ENCODE results near the gene PLCL1. TPM values are rescaled to one million over a fixed set of nuclear protein-coding genes. Genes with fewer than 3 reads are reported as not detected.

PLCL1 gene
- polyA plus RNA-seq, 3 donors = 0.69 to 1.4 (median 0.79) TPM

- Histone ChIP-seq H2AFZ (ENCODE audit: insufficient read depth, low read depth, low read length, poor library complexity, severe bottlenecking) (no peak overlapping the region), H3K4me2 (replicated peaks; ENCODE audit: extremely low read depth, low read length, poor library complexity, severe bottlenecking) (no peak overlapping the region), H3K4me1 (ENCODE audit: control insufficient read depth in 1 of 2, insufficient read depth in 2 of 2, low read length in 2 of 2) (peaks cover 19 to 23% of the 10 kb centered on the region in 2 donors), H4K20me1 (ENCODE audit: insufficient read depth, low read length) (no peaks in the 10 kb centered on the region), H3K27ac (ENCODE audit: low read depth in 1 of 2, low read length in 2 of 2) (no peak overlapping the region), H3K36me3 (replicated peaks in 1 of 2; ENCODE audit: control insufficient read depth in 1 of 2, insufficient read depth in 2 of 2, low read length in 2 of 2) (no peaks in the 10 kb centered on the region), H3K9me3 (replicated peaks in 1 of 2; ENCODE audit: control insufficient read depth in 1 of 2, insufficient read depth in 1 of 2, low read length in 2 of 2) (no peaks in the 10 kb centered on the region), H3K4me3 (replicated peaks in 1 of 3; ENCODE audit: low read depth in 2 of 3, low read length in 3 of 3) (no peak overlapping the region), H3K9ac (ENCODE audit: insufficient read depth, low read length, poor library complexity, severe bottlenecking) (no peak overlapping the region), H3K79me2 (ENCODE audit: insufficient read depth, low read length) (no peaks in the 10 kb centered on the region), H3K27me3 (ENCODE audit: control insufficient read depth in 2 of 2, insufficient read depth in 2 of 2, low read length in 2 of 2) (no peaks in the 10 kb centered on the region)
- Mint-ChIP-seq H3K9me3 (peaks cover 0 to 5% (median 0%) of the 10 kb centered on the region in 7 donors), H3K36me3 (peaks cover 2 to 6% of the 10 kb centered on the region in 2 donors), H3K27me3 (ENCODE audit: low read depth in 3 of 3) (peaks cover 0 to 2% (median 1%) of the 10 kb centered on the region in 3 donors), H3K4me1 (peaks cover 18% of the 10 kb centered on the region), H3K4me3 (no peak overlapping the region), H3K27ac (no peak overlapping the region)
- no peak for TF ChIP-seq CTCF (IDR thresholded peaks at IDR 0.05)
- DNase-seq = no peak
- no CpG with 5 or more reads among the region's 3 CpGs for WGBS (ENCODE audit: insufficient coverage)
- intact Hi-C loops (cut with micrococcal nuclease) = no loop called here
Measured at GRCh38 chr2:198102120-198102519, 297.7 kb downstream of the PLCL1 start.

- H3K27me3 Mint-ChIP-seq (ENCODE audit: low read depth in 3 of 3) = peaks cover 0 to 2% (median 1%) of the 10 kb centered on the region in 3 donors
- no peak overlapping the region for H3K27ac Mint-ChIP-seq
- no CpG with 5 or more reads among the region's 2 CpGs for WGBS (ENCODE audit: insufficient coverage)
- no peaks in the 10 kb centered on the region for H3K79me2 ChIP-seq (ENCODE audit: insufficient read depth, low read length)
- TF ChIP-seq CTCF (IDR thresholded peaks at IDR 0.05) = no peak
- intact Hi-C loops (cut with micrococcal nuclease) = no loop called here
- peaks cover 2 to 6% of the 10 kb centered on the region in 2 donors for H3K36me3 Mint-ChIP-seq
- no peaks in the 10 kb centered on the region for H3K27me3 ChIP-seq (ENCODE audit: control insufficient read depth in 2 of 2, insufficient read depth in 2 of 2, low read length in 2 of 2)
- H3K4me3 Mint-ChIP-seq = no peak overlapping the region
- no peaks in the 10 kb centered on the region for H3K9me3 ChIP-seq (replicated peaks in 1 of 2; ENCODE audit: control insufficient read depth in 1 of 2, insufficient read depth in 1 of 2, low read length in 2 of 2)
- H3K36me3 ChIP-seq (replicated peaks in 1 of 2; ENCODE audit: control insufficient read depth in 1 of 2, insufficient read depth in 2 of 2, low read length in 2 of 2) = no peaks in the 10 kb centered on the region
- DNase-seq = no peak
- no peak overlapping the region for H3K4me2 ChIP-seq (replicated peaks; ENCODE audit: extremely low read depth, low read length, poor library complexity, severe bottlenecking)
- no peak overlapping the region for H3K27ac ChIP-seq (ENCODE audit: low read depth in 1 of 2, low read length in 2 of 2)
- H2AFZ ChIP-seq (ENCODE audit: insufficient read depth, low read depth, low read length, poor library complexity, severe bottlenecking) = no peak overlapping the region
- H3K4me1 Mint-ChIP-seq = peaks cover 26% of the 10 kb centered on the region
- no peak overlapping the region for H3K9ac ChIP-seq (ENCODE audit: insufficient read depth, low read length, poor library complexity, severe bottlenecking)
- peaks cover 26 to 30% of the 10 kb centered on the region in 2 donors for H3K4me1 ChIP-seq (ENCODE audit: control insufficient read depth in 1 of 2, insufficient read depth in 2 of 2, low read length in 2 of 2)
- no peaks in the 10 kb centered on the region for H4K20me1 ChIP-seq (ENCODE audit: insufficient read depth, low read length)
- no peak overlapping the region for H3K4me3 ChIP-seq (replicated peaks in 1 of 3; ENCODE audit: low read depth in 2 of 3, low read length in 3 of 3)
- H3K9me3 Mint-ChIP-seq = peaks cover 0 to 7% (median 0%) of the 10 kb centered on the region in 7 donors
Measured at GRCh38 chr2:198102856-198103255, 298.5 kb downstream of the PLCL1 start.

Measured in CD14-positive monocyte (primary cell).